GM20000 (cell line): Measurements from ENCODE around the gene NACC2.

ENCODE experiments used
- DNase-seq: peaks from one replicate; pipeline ENCODE4 v3.0.0; 2012; ENCODE audit warnings: low spot score
- TF ChIP-seq, protein P1 (sequence below): IDR thresholded peaks from 2 replicates; pipeline ENCODE4 v1.5.1; 2012; ENCODE audit warnings: mild to moderate bottlenecking, control low read depth; ENCODE audit errors: extremely low read depth, missing control alignments

Gene NACC2

DNA sequence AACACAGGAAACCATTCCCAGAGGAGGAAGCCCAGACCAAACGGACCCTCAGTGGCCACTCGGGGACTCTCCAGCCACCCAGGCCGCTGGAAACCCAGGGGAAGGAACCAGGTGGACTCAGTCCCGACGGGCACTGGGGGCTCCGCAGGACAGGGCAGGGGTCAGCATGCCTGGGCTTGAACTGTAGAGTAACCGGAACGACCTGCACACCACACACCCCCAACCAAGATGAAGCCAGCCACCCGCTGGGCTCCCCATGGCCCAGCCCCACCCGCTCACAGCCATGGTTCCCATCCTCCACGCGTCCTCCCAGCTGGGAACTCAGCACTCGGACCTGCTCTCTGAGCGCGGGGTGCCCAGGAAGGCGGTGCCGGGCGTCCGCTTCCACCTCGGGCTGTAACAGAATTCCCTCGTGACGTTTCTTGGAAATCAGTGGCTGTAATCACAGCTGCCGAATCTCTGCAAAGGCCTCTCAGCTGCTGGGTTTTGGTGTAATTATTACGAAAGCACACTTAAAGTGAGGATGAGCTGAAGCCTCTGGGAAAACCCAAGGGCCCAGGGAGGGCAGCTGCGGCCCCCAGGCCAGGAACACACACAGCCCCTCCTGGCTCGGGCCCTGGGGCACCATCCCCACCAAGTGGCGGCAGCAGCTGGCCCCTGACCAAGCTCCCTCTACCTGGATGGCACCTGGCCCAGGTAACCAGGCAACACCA is 13.8 kb downstream of the NACC2 start:
- TF ChIP-seq, protein P1, sequence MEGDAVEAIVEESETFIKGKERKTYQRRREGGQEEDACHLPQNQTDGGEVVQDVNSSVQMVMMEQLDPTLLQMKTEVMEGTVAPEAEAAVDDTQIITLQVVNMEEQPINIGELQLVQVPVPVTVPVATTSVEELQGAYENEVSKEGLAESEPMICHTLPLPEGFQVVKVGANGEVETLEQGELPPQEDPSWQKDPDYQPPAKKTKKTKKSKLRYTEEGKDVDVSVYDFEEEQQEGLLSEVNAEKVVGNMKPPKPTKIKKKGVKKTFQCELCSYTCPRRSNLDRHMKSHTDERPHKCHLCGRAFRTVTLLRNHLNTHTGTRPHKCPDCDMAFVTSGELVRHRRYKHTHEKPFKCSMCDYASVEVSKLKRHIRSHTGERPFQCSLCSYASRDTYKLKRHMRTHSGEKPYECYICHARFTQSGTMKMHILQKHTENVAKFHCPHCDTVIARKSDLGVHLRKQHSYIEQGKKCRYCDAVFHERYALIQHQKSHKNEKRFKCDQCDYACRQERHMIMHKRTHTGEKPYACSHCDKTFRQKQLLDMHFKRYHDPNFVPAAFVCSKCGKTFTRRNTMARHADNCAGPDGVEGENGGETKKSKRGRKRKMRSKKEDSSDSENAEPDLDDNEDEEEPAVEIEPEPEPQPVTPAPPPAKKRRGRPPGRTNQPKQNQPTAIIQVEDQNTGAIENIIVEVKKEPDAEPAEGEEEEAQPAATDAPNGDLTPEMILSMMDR: no peak
- no peak for DNase-seq

DNA sequence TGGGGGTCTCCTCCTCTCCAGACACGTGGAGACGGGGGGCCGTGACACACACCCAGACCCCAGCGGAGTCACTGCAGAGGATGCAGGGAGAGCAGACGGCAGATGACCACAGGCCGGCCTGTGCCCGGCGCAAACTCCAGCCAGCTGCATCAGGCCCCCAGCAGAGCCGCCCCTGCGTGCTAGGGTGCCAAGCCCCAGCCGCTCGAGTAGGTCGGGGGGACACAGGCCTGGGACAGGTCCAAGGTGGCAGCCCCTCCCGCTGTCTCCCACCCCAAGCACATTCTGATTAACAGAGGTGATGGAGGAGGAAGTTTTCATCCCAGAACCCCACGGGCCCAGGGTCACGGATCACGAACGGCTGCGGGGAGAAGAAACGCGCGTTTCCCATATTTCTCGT is 14.4 kb downstream of the NACC2 start:
- no peak for DNase-seq
- TF ChIP-seq, protein P1: no peak

DNA sequence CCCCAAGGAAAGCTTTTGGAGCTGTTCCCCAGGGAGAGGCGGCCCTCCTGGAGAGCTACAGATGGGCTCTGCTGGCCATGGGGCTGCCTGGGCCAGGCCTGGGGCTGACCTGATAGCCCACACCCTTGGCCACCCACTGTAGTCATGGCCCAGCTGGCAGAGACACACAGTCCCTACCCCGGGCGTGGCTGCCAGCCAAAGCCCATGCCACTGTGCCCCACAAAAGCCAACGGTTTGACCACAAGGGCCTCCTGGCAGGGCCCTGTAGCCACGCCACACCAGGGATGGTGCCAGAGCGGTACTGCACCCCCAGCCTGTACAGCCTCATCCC is 15.2 kb downstream of the NACC2 start:
- DNase-seq: no peak
- TF ChIP-seq, protein P1: no peak

DNA sequence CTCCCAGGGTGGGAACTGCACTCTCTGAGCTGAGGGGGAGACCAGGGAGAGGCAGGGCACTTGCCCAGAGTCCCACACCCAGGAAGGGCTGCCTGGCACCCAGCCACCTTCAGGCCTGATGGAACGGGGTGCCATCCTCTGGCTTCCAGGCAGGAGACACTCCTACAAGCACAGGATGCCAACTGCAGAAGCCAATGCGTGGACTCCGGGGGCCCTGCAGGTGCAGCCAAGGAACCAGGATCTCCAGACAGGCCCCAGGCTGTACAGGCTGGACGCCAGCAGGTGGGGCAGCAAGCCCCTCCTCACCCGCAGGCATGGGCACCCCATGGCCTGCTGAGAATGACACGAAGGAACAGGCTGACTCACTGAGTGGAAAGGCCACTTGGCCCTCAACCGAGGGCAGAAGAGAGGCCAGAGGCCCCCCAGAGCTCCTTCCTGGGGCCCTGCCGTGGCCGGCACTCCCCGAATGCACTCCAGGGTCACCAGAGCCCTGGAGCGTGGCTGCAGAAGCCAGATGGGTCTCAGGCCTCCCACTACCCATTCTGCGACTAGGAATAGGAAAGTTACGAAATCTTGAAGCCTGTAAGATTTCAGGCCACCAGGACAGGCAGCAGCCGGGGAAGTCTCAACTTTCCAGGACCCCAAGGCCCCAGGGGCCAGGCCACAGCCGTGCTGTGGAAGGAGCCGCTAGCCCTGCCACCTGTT is 15.7 kb downstream of the NACC2 start:
- no peak for DNase-seq
- TF ChIP-seq, protein P1: no peak

DNA sequence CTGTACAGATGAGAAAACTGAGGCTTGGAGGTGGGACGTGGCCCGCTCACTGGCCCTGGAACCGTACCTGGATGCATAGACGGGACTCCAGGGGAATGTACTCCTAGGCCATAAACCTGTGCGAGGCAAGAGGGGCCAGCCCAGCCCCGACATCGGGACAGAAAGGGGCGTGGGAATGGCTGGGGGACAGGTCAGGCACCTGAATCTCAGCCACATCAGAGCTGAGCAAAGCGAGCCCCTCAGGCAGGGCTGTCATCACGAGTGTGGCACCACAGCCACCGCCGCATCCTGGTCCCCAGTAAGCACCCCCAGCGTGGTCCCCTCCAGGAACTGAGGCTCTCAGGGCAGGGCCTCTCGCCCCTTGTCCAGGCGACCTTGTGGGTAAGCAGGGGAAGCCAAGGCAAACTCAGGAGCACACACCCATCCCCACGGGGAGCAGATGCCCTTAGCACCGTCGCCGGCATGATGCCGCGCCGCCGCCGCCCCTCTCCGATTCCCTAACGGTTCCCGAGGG is 16.5 kb downstream of the NACC2 start:
- no peak for DNase-seq
- TF ChIP-seq, protein P1: no peak

DNA sequence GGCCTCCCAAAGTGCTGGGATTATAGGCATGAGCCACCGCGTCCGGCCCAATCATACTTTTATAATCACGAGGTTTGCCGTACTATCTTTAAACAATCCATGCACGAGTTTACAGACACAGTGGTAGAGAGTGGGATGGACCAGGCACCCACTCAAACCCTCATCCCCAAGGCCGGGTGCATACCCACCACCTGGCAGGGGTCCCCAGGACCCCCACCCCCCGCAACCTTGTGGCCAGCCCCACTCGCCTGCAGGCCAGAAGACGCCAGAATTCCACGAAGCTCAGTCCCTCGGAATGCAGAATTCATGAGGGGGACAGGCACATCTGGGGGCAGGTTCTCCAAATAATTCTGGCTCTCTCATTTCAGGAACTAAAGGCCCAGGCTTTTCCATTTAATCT is 17.1 kb downstream of the NACC2 start:
- TF ChIP-seq, protein P1: no peak
- no peak for DNase-seq

DNA sequence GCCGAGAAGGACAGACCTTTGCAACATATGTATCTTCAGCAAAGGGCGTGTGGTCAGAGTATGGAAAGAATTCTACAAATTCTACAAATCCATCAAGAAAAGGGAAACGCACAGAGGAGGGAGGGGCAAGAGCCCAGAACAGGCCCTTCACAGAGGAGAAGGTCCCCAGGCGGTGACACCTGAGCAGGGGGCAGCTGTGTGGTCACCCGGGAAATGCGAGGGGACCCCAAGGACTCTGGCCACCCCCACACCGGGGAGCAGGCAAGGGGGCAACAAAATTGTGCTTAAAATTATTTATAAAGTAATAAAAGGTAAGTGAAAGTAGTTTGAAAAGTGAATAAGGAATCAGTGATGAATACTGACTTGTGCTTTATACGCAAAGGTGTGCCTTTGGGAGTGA is 17.6 kb downstream of the NACC2 start:
- TF ChIP-seq, protein P1: no peak
- no peak for DNase-seq
